Right ventricle myocardium inferior (tissue), 1 donor: ENCODE data around the gene NRG3. TPM values are rescaled to one million over a fixed set of nuclear protein-coding genes. Genes with fewer than 3 reads are reported as not detected.

Experiments used
- ATAC-seq: fragments of 200-7000 bp; cut with Tn5 transposase; one replicate; pipeline ENCODE4 v1.9.1; 2020; ENCODE audit warnings: mild to moderate bottlenecking, moderate library complexity
- DNase-seq: peaks from one replicate; pipeline ENCODE4 v3.0.0; 2021; ENCODE audit errors: missing footprints
- intact Hi-C: fragments of 100-400 bp; cut with DNase I; formaldehyde crosslinking; loops from one replicate; pipeline ENCODE4 v1.11.0; 2022
- total RNA-seq: library from RNA; stranded (reverse); fragmentation: NEBNext Ultra II Directional; extraction: Animal tissue kit (Norgen Biotek cat#: 25700); gene quantifications from one replicate; pipeline ENCODE4 v1.2.1, GENCODE V29; 2021
- donor health status: DM: no; HTN: yes; CAD: no; lungs with severe emphysema.

The NRG3 gene
- total RNA-seq, 1 donor from 2014 or later, result not detected

GRCh38 chr10:82759050-82759449, 884.1 kb downstream of the NRG3 start:
- no peak for ATAC-seq
- intact Hi-C loops, result no loop called here
- DNase-seq, result no peak

- DNase-seq (no peak), ATAC-seq (no peak)
- intact Hi-C loops, result no loop called here
Observed at GRCh38 chr10:82762641-82763040, 887.6 kb downstream of the NRG3 start.

- DNase-seq (no peak), ATAC-seq (no peak)
- intact Hi-C loops, result no loop called here
Observed at GRCh38 chr10:82768040-82768439, 893.0 kb downstream of the NRG3 start.

- DNase-seq (no peak), ATAC-seq (no peak)
- intact Hi-C loops, result no loop called here
Observed at GRCh38 chr10:82778908-82779307, 903.9 kb downstream of the NRG3 start.

- intact Hi-C loops, result loop anchor here (10.0 kb wide), 1 partner anchor 1078 kb away; no protein-coding TSS in a partner anchor
- no peak for DNase-seq
- no peak for ATAC-seq
Observed at GRCh38 chr10:82796510-82796909, 921.5 kb downstream of the NRG3 start.

- ATAC-seq (no peak), DNase-seq (no peak)
- intact Hi-C loops, result no loop called here
Observed at GRCh38 chr10:82801289-82801688, 926.3 kb downstream of the NRG3 start.

- intact Hi-C loops, result no loop called here
- ATAC-seq (no peak), DNase-seq (no peak)
Observed at GRCh38 chr10:82811621-82812020, 936.6 kb downstream of the NRG3 start.

- no peak for DNase-seq
- intact Hi-C loops, result no loop called here
- ATAC-seq, result no peak
Observed at GRCh38 chr10:82813856-82814255, 938.9 kb downstream of the NRG3 start.

- intact Hi-C loops, result no loop called here
- DNase-seq (no peak), ATAC-seq (no peak)
Observed at GRCh38 chr10:82814635-82815034, 939.6 kb downstream of the NRG3 start.

- ATAC-seq (no peak), DNase-seq (no peak)
- intact Hi-C loops, result no loop called here
Observed at GRCh38 chr10:82815680-82816079, 940.7 kb downstream of the NRG3 start.

GRCh38 chr10:82817676-82818422, 942.9 kb downstream of the NRG3 start:
- intact Hi-C loops, result no loop called here
- DNase-seq (no peak), ATAC-seq (no peak)

GRCh38 chr10:82821043-82821442, 946.0 kb downstream of the NRG3 start:
- intact Hi-C loops, result no loop called here
- DNase-seq, result no peak
- ATAC-seq, result no peak

GRCh38 chr10:82826132-82826531, 951.1 kb downstream of the NRG3 start:
- DNase-seq, result no peak
- ATAC-seq, result no peak

GRCh38 chr10:82827901-82828300, 952.9 kb downstream of the NRG3 start:
- no peak for ATAC-seq
- no peak for DNase-seq
- intact Hi-C loops, result no loop called here

More at GRCh38 chr10:82826132-82826531, 951.1 kb downstream of the NRG3 start:
- intact Hi-C loops, result no loop called here

GRCh38 chr10:82847242-82847641, 972.2 kb downstream of the NRG3 start:
- no peak for DNase-seq
- intact Hi-C loops, result no loop called here

GRCh38 chr10:82850191-82850590, 975.2 kb downstream of the NRG3 start:
- no peak for ATAC-seq
- intact Hi-C loops, result no loop called here

More at GRCh38 chr10:82847242-82847641, 972.2 kb downstream of the NRG3 start:
- no peak for ATAC-seq

GRCh38 chr10:82856957-82857613, 982.1 kb downstream of the NRG3 start:
- DNase-seq (no peak), ATAC-seq (no peak)
- intact Hi-C loops, result no loop called here

More at GRCh38 chr10:82850191-82850590, 975.2 kb downstream of the NRG3 start:
- no peak for DNase-seq

- ATAC-seq (no peak), DNase-seq (no peak)
- intact Hi-C loops, result no loop called here
Observed at GRCh38 chr10:82861889-82862288, 986.9 kb downstream of the NRG3 start.

- DNase-seq (no peak), ATAC-seq (no peak)
- intact Hi-C loops, result no loop called here
Observed at GRCh38 chr10:82865366-82865765, 990.4 kb downstream of the NRG3 start.

- ATAC-seq (no peak), DNase-seq (no peak)
- intact Hi-C loops, result no loop called here
Observed at GRCh38 chr10:82866424-82867020, 991.5 kb downstream of the NRG3 start.
